ENCODE results near the gene PMPCA.

PMPCA gene

GRCh38 chr9:136436055-136436634 is 25.7 kb downstream of the PMPCA start:
- DNase-seq (ENCODE audit: low spot score) = no peak

- DNase-seq (ENCODE audit: low spot score) = no peak
Observed at GRCh38 chr9:136437430-136437829, 27.0 kb downstream of the PMPCA start.

GRCh38 chr9:136437839-136438547 is 27.5 kb downstream of the PMPCA start:
- DNase-seq (ENCODE audit: low spot score) = no peak

GRCh38 chr9:136438548-136439480 is 28.4 kb downstream of the PMPCA start:
- peak; percentile 22 for DNase-seq (ENCODE audit: low spot score)

- DNase-seq (ENCODE audit: low spot score) = peak; percentile 68
Observed at GRCh38 chr9:136439481-136440408, 29.3 kb downstream of the PMPCA start, which contains the start of gene INPP5E. Gene INPP5E, minus strand, starts transcription at chr9:136439845. Its CDS starts 426 bp downstream, at chr9:136439419.

GRCh38 chr9:136441191-136441680 is 30.8 kb downstream of the PMPCA start:
- no peak for DNase-seq (ENCODE audit: low spot score)

GRCh38 chr9:136441681-136442245 is 31.3 kb downstream of the PMPCA start:
- no peak for DNase-seq (ENCODE audit: low spot score)

GRCh38 chr9:136442265-136442664 is 31.8 kb downstream of the PMPCA start:
- DNase-seq (ENCODE audit: low spot score) = no peak

GRCh38 chr9:136443087-136443486 is 32.6 kb downstream of the PMPCA start:
- DNase-seq (ENCODE audit: low spot score) = no peak

GRCh38 chr9:136443687-136444086 is 33.2 kb downstream of the PMPCA start:
- no peak for DNase-seq (ENCODE audit: low spot score)

GRCh38 chr9:136444102-136444501 is 33.6 kb downstream of the PMPCA start:
- DNase-seq (ENCODE audit: low spot score) = no peak

GRCh38 chr9:136445799-136446198 is 35.3 kb downstream of the PMPCA start:
- DNase-seq (ENCODE audit: low spot score) = no peak

GRCh38 chr9:136447173-136447778 is 36.8 kb downstream of the PMPCA start:
- DNase-seq (ENCODE audit: low spot score) = no peak

- DNase-seq (ENCODE audit: low spot score) = no peak
Observed at GRCh38 chr9:136448655-136449054, 38.2 kb downstream of the PMPCA start.

- no peak for DNase-seq (ENCODE audit: low spot score)
Observed at GRCh38 chr9:136451221-136451877, 40.9 kb downstream of the PMPCA start.

GRCh38 chr9:136453326-136453725 is 42.9 kb downstream of the PMPCA start:
- DNase-seq (ENCODE audit: low spot score) = no peak

GRCh38 chr9:136454026-136454796 is 43.8 kb downstream of the PMPCA start:
- DNase-seq (ENCODE audit: low spot score) = no peak

GRCh38 chr9:136455043-136456002 is 44.9 kb downstream of the PMPCA start:
- no peak for DNase-seq (ENCODE audit: low spot score)
